Measurements from ENCODE around the gene FXYD5. TPM values are rescaled to one million over a fixed set of nuclear protein-coding genes. Genes with fewer than 3 reads are reported as not detected.
A peak's percentile ranks its signal among the peaks of the same experiment; 100 is the strongest.

The FXYD5 gene
- total RNA-seq (13.3 TPM), polyA plus RNA-seq (ENCODE audit: insufficient read depth in 1 of 8, insufficient read length in 8 of 8, low replicate concordance in 1 of 8) (10 to 100 TPM; 16.0 to 28.1 (median 21.9) TPM)
- long read RNA-seq, donor 1, transcript FXYD5-204 (9 exons, 872 nt) = major isoform, 5 of 5 reads
- long read RNA-seq, donor 1, partial matches to known transcripts = 0 of 5 reads
- long read RNA-seq, donor 1, other reads (novel, unspliced or antisense) = 0 of 5 reads
- long read RNA-seq, donor 2, partial matches to known transcripts = 0 of 1 reads
- long read RNA-seq, donor 2, other reads (novel, unspliced or antisense) = 0 of 1 reads
- long read RNA-seq, donor 3, transcript FXYD5-204 (9 exons, 872 nt) = major isoform, 5 of 9 reads
- long read RNA-seq, donor 3, partial matches to known transcripts = 0 of 9 reads
- long read RNA-seq, donor 3, other reads (novel, unspliced or antisense) = 0 of 9 reads
- long read RNA-seq, donor 4, partial matches to known transcripts = 0 of 5 reads
- long read RNA-seq, donor 4, other reads (novel, unspliced or antisense) = 0 of 5 reads
- long read RNA-seq, donor 5, transcript FXYD5-204 (9 exons, 872 nt) = major isoform, 11 of 17 reads
- long read RNA-seq, donor 5, partial matches to known transcripts = 0 of 17 reads
- long read RNA-seq, donor 5, other reads (novel, unspliced or antisense) = 0 of 17 reads
- long read RNA-seq, donor 6, transcript FXYD5-204 (9 exons, 872 nt) = major isoform, 6 of 8 reads
- long read RNA-seq, donor 6, partial matches to known transcripts = 0 of 8 reads
- long read RNA-seq, donor 6, other reads (novel, unspliced or antisense) = 0 of 8 reads
- long read RNA-seq, donor 7, transcript FXYD5-204 (9 exons, 872 nt) = major isoform, 8 of 11 reads
- long read RNA-seq, donor 7, partial matches to known transcripts = 0 of 11 reads
- long read RNA-seq, donor 7, other reads (novel, unspliced or antisense) = 0 of 11 reads
- long read RNA-seq, donor 8, transcript FXYD5-204 (9 exons, 872 nt) = major isoform, 12 of 15 reads
- long read RNA-seq, donor 8, partial matches to known transcripts = 0 of 15 reads
- long read RNA-seq, donor 8, other reads (novel, unspliced or antisense) = 0 of 15 reads
- long read RNA-seq, donor 9, partial matches to known transcripts = 0 of 8 reads
- long read RNA-seq, donor 9, other reads (novel, unspliced or antisense) = 0 of 8 reads
- long read RNA-seq, donor 10, transcript FXYD5-204 (9 exons, 872 nt) = major isoform, 8 of 9 reads
- long read RNA-seq, donor 10, partial matches to known transcripts = 0 of 9 reads
- long read RNA-seq, donor 10, other reads (novel, unspliced or antisense) = 0 of 9 reads
- long read RNA-seq, donor 11, transcript FXYD5-204 (9 exons, 872 nt) = major isoform, 6 of 8 reads
- long read RNA-seq, donor 11, partial matches to known transcripts = 0 of 8 reads
- long read RNA-seq, donor 11, other reads (novel, unspliced or antisense) = 0 of 8 reads

- peak within 1 kb of the TSS; percentile 7 for H3K27ac ChIP-seq (ENCODE audit: low read length)
- H3K27me3 ChIP-seq (ENCODE audit: control insufficient read depth, insufficient read depth, low read length) = peaks cover 65% of the 10 kb centered on the region
These were observed at the start of gene FXYD5 for GRCh38 chr19:35154525-35155406. TSS of gene FXYD5 (plus strand) at chr19:35154735. CDS start at chr19:35155551, 816 bp downstream.

GRCh38 chr19:35105047-35105410 lies 49.5 kb upstream of the FXYD5 start:
- WGBS (ENCODE audit: insufficient coverage) = 98% methylated on average over 4 of the region's 6 CpGs
- Histone ChIP-seq H3K27me3 (ENCODE audit: control insufficient read depth, insufficient read depth, low read length) (peaks cover 2% of the 10 kb centered on the region), H3K4me3 (ENCODE audit: low read length) (no peak overlapping the region), H3K4me1 (ENCODE audit: control insufficient read depth, insufficient read depth, low read length) (no peaks in the 10 kb centered on the region), H3K36me3 (ENCODE audit: control insufficient read depth, insufficient read depth, low read length) (no peaks in the 10 kb centered on the region), H3K27ac (ENCODE audit: low read length) (no peak overlapping the region), H3K9me3 (replicated peaks; ENCODE audit: control insufficient read depth, low read depth, low read length) (peaks cover 4% of the 10 kb centered on the region)
- DNase-seq = no peak

More at GRCh38 chr19:35154525-35155406, at the start of gene FXYD5:
- DNase-seq = peak; percentile 81
- Histone ChIP-seq H3K4me3 (ENCODE audit: low read length) (peak within 1 kb of the TSS; percentile 55), H3K36me3 (ENCODE audit: control insufficient read depth, insufficient read depth, low read length) (no peaks in the 10 kb centered on the region), H3K4me1 (ENCODE audit: control insufficient read depth, insufficient read depth, low read length) (peaks cover 22% of the 10 kb centered on the region), H3K9me3 (replicated peaks; ENCODE audit: control insufficient read depth, low read depth, low read length) (no peaks in the 10 kb centered on the region)
- WGBS (ENCODE audit: insufficient coverage) = under 1% methylated on average over 31 of the region's 49 CpGs

- DNase-seq = no peak
- Histone ChIP-seq H3K9me3 (replicated peaks; ENCODE audit: control insufficient read depth, low read depth, low read length) (peaks cover 4% of the 10 kb centered on the region), H3K4me1 (ENCODE audit: control insufficient read depth, insufficient read depth, low read length) (no peaks in the 10 kb centered on the region), H3K27me3 (ENCODE audit: control insufficient read depth, insufficient read depth, low read length) (peaks cover 2% of the 10 kb centered on the region), H3K36me3 (ENCODE audit: control insufficient read depth, insufficient read depth, low read length) (no peaks in the 10 kb centered on the region), H3K27ac (ENCODE audit: low read length) (no peak overlapping the region), H3K4me3 (ENCODE audit: low read length) (no peak overlapping the region)
- WGBS (ENCODE audit: insufficient coverage) = 88% methylated on average over 29 of the region's 30 CpGs
These were observed 48.9 kb upstream of the FXYD5 start for GRCh38 chr19:35105411-35106290.

GRCh38 chr19:35106291-35106583 lies 48.3 kb upstream of the FXYD5 start:
- peaks cover 4% of the 10 kb centered on the region for H3K9me3 ChIP-seq (replicated peaks; ENCODE audit: control insufficient read depth, low read depth, low read length)
- no peak overlapping the region for H3K27ac ChIP-seq (ENCODE audit: low read length)
- WGBS (ENCODE audit: insufficient coverage) = 86% methylated on average over 7 of the region's 9 CpGs
- no peak overlapping the region for H3K4me3 ChIP-seq (ENCODE audit: low read length)
- H3K4me1 ChIP-seq (ENCODE audit: control insufficient read depth, insufficient read depth, low read length) = no peaks in the 10 kb centered on the region
- no peak for DNase-seq
- no peaks in the 10 kb centered on the region for H3K36me3 ChIP-seq (ENCODE audit: control insufficient read depth, insufficient read depth, low read length)
- H3K27me3 ChIP-seq (ENCODE audit: control insufficient read depth, insufficient read depth, low read length) = peaks cover 2% of the 10 kb centered on the region

GRCh38 chr19:35106898-35107541 lies 47.5 kb upstream of the FXYD5 start:
- Histone ChIP-seq H3K27me3 (ENCODE audit: control insufficient read depth, insufficient read depth, low read length) (peaks cover 2% of the 10 kb centered on the region), H3K27ac (ENCODE audit: low read length) (no peak overlapping the region)
- no CpG with 5 or more reads among the region's 2 CpGs for WGBS (ENCODE audit: insufficient coverage)

GRCh38 chr19:35107545-35107944 lies 47.0 kb upstream of the FXYD5 start:
- Histone ChIP-seq H3K9me3 (replicated peaks; ENCODE audit: control insufficient read depth, low read depth, low read length) (peaks cover 4% of the 10 kb centered on the region), H3K4me3 (ENCODE audit: low read length) (no peak overlapping the region), H3K36me3 (ENCODE audit: control insufficient read depth, insufficient read depth, low read length) (no peaks in the 10 kb centered on the region), H3K27ac (ENCODE audit: low read length) (no peak overlapping the region), H3K4me1 (ENCODE audit: control insufficient read depth, insufficient read depth, low read length) (no peaks in the 10 kb centered on the region), H3K27me3 (ENCODE audit: control insufficient read depth, insufficient read depth, low read length) (peaks cover 2% of the 10 kb centered on the region)
- DNase-seq = no peak
- WGBS (ENCODE audit: insufficient coverage) = 36% methylated on average over 4 of the region's 5 CpGs

More at GRCh38 chr19:35106898-35107541, 47.5 kb upstream of the FXYD5 start:
- peaks cover 4% of the 10 kb centered on the region for H3K9me3 ChIP-seq (replicated peaks; ENCODE audit: control insufficient read depth, low read depth, low read length)
- no peaks in the 10 kb centered on the region for H3K36me3 ChIP-seq (ENCODE audit: control insufficient read depth, insufficient read depth, low read length)
- no peak overlapping the region for H3K4me3 ChIP-seq (ENCODE audit: low read length)
- DNase-seq = no peak
- H3K4me1 ChIP-seq (ENCODE audit: control insufficient read depth, insufficient read depth, low read length) = no peaks in the 10 kb centered on the region

GRCh38 chr19:35108730-35109129 lies 45.8 kb upstream of the FXYD5 start:
- H3K36me3 ChIP-seq (ENCODE audit: control insufficient read depth, insufficient read depth, low read length) = no peaks in the 10 kb centered on the region
- no peaks in the 10 kb centered on the region for H3K4me1 ChIP-seq (ENCODE audit: control insufficient read depth, insufficient read depth, low read length)
- H3K9me3 ChIP-seq (replicated peaks; ENCODE audit: control insufficient read depth, low read depth, low read length) = peaks cover 4% of the 10 kb centered on the region
- peaks cover 2% of the 10 kb centered on the region for H3K27me3 ChIP-seq (ENCODE audit: control insufficient read depth, insufficient read depth, low read length)
- 61% methylated on average over 11 of the region's 11 CpGs for WGBS (ENCODE audit: insufficient coverage)
- no peak overlapping the region for H3K27ac ChIP-seq (ENCODE audit: low read length)
- H3K4me3 ChIP-seq (ENCODE audit: low read length) = no peak overlapping the region
- no peak for DNase-seq

- Histone ChIP-seq H3K36me3 (ENCODE audit: control insufficient read depth, insufficient read depth, low read length) (no peaks in the 10 kb centered on the region), H3K9me3 (replicated peaks; ENCODE audit: control insufficient read depth, low read depth, low read length) (peaks cover 4% of the 10 kb centered on the region), H3K27me3 (ENCODE audit: control insufficient read depth, insufficient read depth, low read length) (peaks cover 2% of the 10 kb centered on the region), H3K4me1 (ENCODE audit: control insufficient read depth, insufficient read depth, low read length) (peaks cover 4% of the 10 kb centered on the region), H3K27ac (ENCODE audit: low read length) (no peak overlapping the region), H3K4me3 (ENCODE audit: low read length) (no peak overlapping the region)
- DNase-seq = no peak
- 74% methylated on average over 22 of the region's 22 CpGs for WGBS (ENCODE audit: insufficient coverage)
These were observed 45.0 kb upstream of the FXYD5 start for GRCh38 chr19:35109395-35110112.

Data from muscle of leg (tissue), 16 donors.